ENCODE results near the gene RGS6. TPM values are rescaled to one million over a fixed set of nuclear protein-coding genes. Genes with fewer than 3 reads are reported as not detected.

Gene RGS6
- total RNA-seq, 4 donors from 2014 or later: 0.83 to 2.4 (median 1.5) TPM

DNA sequence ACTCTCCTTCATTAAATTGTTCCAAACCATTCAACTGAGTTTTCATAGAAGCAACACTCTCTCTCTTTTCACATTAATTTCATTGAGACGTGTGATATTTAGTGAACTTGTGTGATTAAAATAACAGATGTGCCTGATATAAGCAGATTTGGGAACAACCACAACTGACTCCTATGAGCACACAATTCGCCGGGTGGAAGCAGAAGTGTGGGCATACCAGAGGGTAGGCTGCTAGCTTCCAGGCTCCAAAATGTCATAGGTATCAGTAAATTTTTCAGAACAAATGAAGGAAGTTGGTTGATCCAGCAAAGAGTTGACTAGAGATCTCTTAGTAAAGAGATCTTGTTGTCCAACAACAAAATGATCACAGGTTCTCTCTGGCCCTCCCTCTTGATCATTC lies 532.0 kb downstream of the RGS6 start:
- no peaks in the 10 kb centered on the region for H3K36me3 ChIP-seq
- no peaks in the 10 kb centered on the region for H3K27me3 ChIP-seq
- peaks cover 0 to 18% (median 13%) of the 10 kb centered on the region in 4 donors for H3K9me3 ChIP-seq
- no peak for DNase-seq (ENCODE audit: extremely low spot score)
- TF ChIP-seq POLR2A (IDR thresholded peaks at IDR 0.05; ENCODE audit: low read depth) (no peak), CTCF (IDR thresholded peaks at IDR 0.05) (no peak), EP300 (IDR thresholded peaks at IDR 0.05) (no peak), POLR2AphosphoS5 (IDR thresholded peaks at IDR 0.05) (no peak)
- H3K27ac ChIP-seq (replicated peaks in 1 of 4): no peak overlapping the region
- H3K4me3 ChIP-seq: no peak overlapping the region
- intact Hi-C loops (cut with DNase I): no loop called here
- H3K4me1 ChIP-seq: no peaks in the 10 kb centered on the region
- WGBS: 90% methylated on average over 3 of the region's 3 CpGs

GRCh38 chr14:72466325-72466724 lies 534.1 kb downstream of the RGS6 start:
- no peak for DNase-seq (ENCODE audit: extremely low spot score)
- H3K27me3 ChIP-seq: no peaks in the 10 kb centered on the region
- TF ChIP-seq EP300 (IDR thresholded peaks at IDR 0.05) (no peak), POLR2AphosphoS5 (IDR thresholded peaks at IDR 0.05) (no peak), CTCF (IDR thresholded peaks at IDR 0.05) (no peak), POLR2A (IDR thresholded peaks at IDR 0.05; ENCODE audit: low read depth) (no peak)
- no peak overlapping the region for H3K27ac ChIP-seq (replicated peaks in 1 of 4)
- intact Hi-C loops (cut with DNase I): no loop called here
- H3K4me3 ChIP-seq: no peak overlapping the region
- H3K36me3 ChIP-seq: no peaks in the 10 kb centered on the region
- no peaks in the 10 kb centered on the region for H3K4me1 ChIP-seq
- H3K9me3 ChIP-seq: peaks cover 0 to 18% (median 13%) of the 10 kb centered on the region in 4 donors

DNA sequence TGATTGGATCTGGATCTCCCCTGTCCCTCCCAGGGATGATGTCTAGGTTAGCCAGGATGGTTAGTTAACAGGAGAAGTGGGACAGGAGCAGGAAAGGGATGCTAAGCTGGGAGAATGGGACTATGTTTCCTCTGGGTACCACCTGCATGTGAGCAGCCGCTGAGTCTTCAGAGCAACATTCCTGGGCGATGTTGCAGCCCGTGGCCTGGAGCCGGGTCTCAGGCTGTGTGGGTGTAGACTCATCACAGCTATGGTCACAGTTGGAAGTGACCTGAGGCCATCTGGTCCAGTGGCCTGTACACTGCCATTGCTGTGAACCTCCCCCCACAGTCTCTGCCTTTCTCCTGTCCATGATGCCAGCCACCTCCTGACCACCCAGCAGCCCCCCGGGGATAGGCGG lies 539.1 kb downstream of the RGS6 start:
- H3K36me3 ChIP-seq: no peaks in the 10 kb centered on the region
- H3K27ac ChIP-seq (replicated peaks in 1 of 4): no peak overlapping the region
- no peak overlapping the region for H3K4me3 ChIP-seq
- no peaks in the 10 kb centered on the region for H3K4me1 ChIP-seq
- peaks cover 0 to 13% (median 5%) of the 10 kb centered on the region in 4 donors for H3K9me3 ChIP-seq
- H3K27me3 ChIP-seq: no peaks in the 10 kb centered on the region
- intact Hi-C loops (cut with DNase I): no loop called here
- no peak for DNase-seq (ENCODE audit: extremely low spot score)
- 100% methylated on average over 6 of the region's 6 CpGs for WGBS
- TF ChIP-seq CTCF (IDR thresholded peaks at IDR 0.05): no peak
- no peak for TF ChIP-seq EP300 (IDR thresholded peaks at IDR 0.05)
- no peak for TF ChIP-seq POLR2AphosphoS5 (IDR thresholded peaks at IDR 0.05)
- no peak for TF ChIP-seq POLR2A (IDR thresholded peaks at IDR 0.05; ENCODE audit: low read depth)

DNA sequence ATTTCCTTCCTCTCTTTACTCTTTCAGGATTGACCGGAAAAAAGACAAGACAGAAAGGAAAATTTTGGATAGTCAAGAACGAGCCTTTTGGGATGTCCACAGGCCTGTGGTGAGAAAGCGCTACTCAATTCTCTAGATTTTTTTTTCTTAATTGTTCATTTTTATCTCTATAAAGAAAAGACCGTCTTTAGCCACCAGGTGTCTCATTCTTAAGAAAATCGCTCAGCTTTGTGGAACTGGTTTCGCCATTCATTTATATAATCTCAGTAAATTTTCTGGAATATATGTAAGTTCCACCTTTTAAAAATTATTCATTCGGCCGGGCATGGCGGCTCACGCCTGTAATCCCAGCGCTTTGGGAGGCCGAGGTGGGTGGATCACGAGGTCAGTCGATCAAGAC lies 540.6 kb downstream of the RGS6 start:
- TF ChIP-seq CTCF (IDR thresholded peaks at IDR 0.05): no peak
- TF ChIP-seq POLR2A (IDR thresholded peaks at IDR 0.05; ENCODE audit: low read depth): no peak
- TF ChIP-seq POLR2AphosphoS5 (IDR thresholded peaks at IDR 0.05): no peak
- TF ChIP-seq EP300 (IDR thresholded peaks at IDR 0.05): no peak
- Histone ChIP-seq H3K36me3 (no peaks in the 10 kb centered on the region), H3K9me3 (no peaks in the 10 kb centered on the region), H3K27me3 (no peaks in the 10 kb centered on the region), H3K4me3 (no peak overlapping the region), H3K27ac (replicated peaks in 1 of 4) (no peak overlapping the region), H3K4me1 (no peaks in the 10 kb centered on the region)
- DNase-seq (ENCODE audit: extremely low spot score): no peak
- WGBS: 93% methylated on average over 14 of the region's 14 CpGs
- intact Hi-C loops (cut with DNase I): no loop called here
